WTC11 (cell line): ENCODE measurements around the gene FOXP1. TPM values are rescaled to one million over a fixed set of nuclear protein-coding genes. Genes with fewer than 3 reads are reported as not detected.
A peak's percentile ranks its signal among the peaks of the same experiment; 100 is the strongest.

Source experiments
- ATAC-seq: fragments of 200-7000 bp; cut with Tn5 transposase; 2 replicates; pipeline ENCODE4 v1.10.0; 2021; ENCODE audit warnings: mild to moderate bottlenecking, moderate library complexity
- CTCF ChIA-PET: fragments of 300-600 bp; sonication (Branson Sonifier 250); formaldehyde crosslinking; loops from one replicate; lab custom pipeline; 2021; ENCODE audit warnings: antibody characterized with exemption; lab: Charles Lee
- POLR2A ChIA-PET: fragments of 350-600 bp; sonication (Branson Sonifier 250); formaldehyde crosslinking; loops from one replicate; lab custom pipeline; 2021; ENCODE audit warnings: antibody characterized with exemption; lab: Charles Lee
- DNase-seq: peaks from one replicate; pipeline ENCODE4 v3.0.0; 2021; ENCODE audit warnings: low spot score
- H3K27ac Mint-ChIP-seq: 2 replicates; pipeline ENCODE4 v1.8.0; 2021; ENCODE audit warnings: mixed read lengths
- H3K27me3 Mint-ChIP-seq: 2 replicates; pipeline ENCODE4 v1.8.0; 2021; ENCODE audit warnings: low read depth, mild to moderate bottlenecking, moderate library complexity, mixed read lengths
- H3K36me3 Mint-ChIP-seq: 2 replicates; pipeline ENCODE4 v1.8.0; 2021; ENCODE audit warnings: mixed read lengths
- H3K4me1 Mint-ChIP-seq: 2 replicates; pipeline ENCODE4 v1.8.0; 2022; ENCODE audit warnings: mixed read lengths
- H3K4me3 Mint-ChIP-seq: 2 replicates; pipeline ENCODE4 v1.8.0; 2021; ENCODE audit warnings: mild to moderate bottlenecking, moderate library complexity, mixed read lengths
- H3K9me3 Mint-ChIP-seq: 2 replicates; pipeline ENCODE4 v1.8.0; 2021; ENCODE audit warnings: mixed read lengths
- ATF1 ChIP-seq: sonication (generic); formaldehyde crosslinking; IDR thresholded peaks from 2 replicates; pipeline ENCODE4 v1.8.1; 2023; ENCODE audit warnings: mild to moderate bottlenecking, moderate library complexity, missing genetic modification reagents
- CREM ChIP-seq: sonication (generic); formaldehyde crosslinking; IDR thresholded peaks from 2 replicates; pipeline ENCODE4 v1.8.1; 2022; ENCODE audit warnings: mild to moderate bottlenecking, missing genetic modification reagents, moderate library complexity
- EMX1 ChIP-seq: fragments of 250-450 bp; sonication (Bioruptor Pico); IDR thresholded peaks from 2 replicates; pipeline ENCODE4 v1.8.0; 2021; ENCODE audit warnings: mild to moderate bottlenecking
- FOXJ3 ChIP-seq: sonication (generic); formaldehyde crosslinking; IDR thresholded peaks from 2 replicates; pipeline ENCODE4 v1.9.0; 2021; ENCODE audit warnings: missing genetic modification reagents, mild to moderate bottlenecking, borderline replicate concordance
- IRF2 ChIP-seq: sonication (generic); formaldehyde crosslinking; IDR thresholded peaks from 2 replicates; pipeline ENCODE4 v1.8.0; 2022; ENCODE audit warnings: low read depth, missing genetic modification reagents, borderline replicate concordance
- JUN ChIP-seq: sonication (generic); formaldehyde crosslinking; IDR thresholded peaks from 2 replicates; pipeline ENCODE4 v1.8.0; 2023; ENCODE audit warnings: mild to moderate bottlenecking, missing genetic modification reagents
- SMAD3 ChIP-seq: sonication (generic); formaldehyde crosslinking; IDR thresholded peaks from 2 replicates; pipeline ENCODE4 v1.8.0; 2022; ENCODE audit warnings: missing genetic modification reagents, mild to moderate bottlenecking, borderline replicate concordance
- TEAD1 ChIP-seq: sonication (generic); formaldehyde crosslinking; IDR thresholded peaks from 2 replicates; pipeline ENCODE4 v1.8.0; 2022; ENCODE audit warnings: mild to moderate bottlenecking, missing genetic modification reagents
- ZNF219 ChIP-seq: sonication (generic); formaldehyde crosslinking; IDR thresholded peaks from 2 replicates; pipeline ENCODE4 v1.8.0; 2023; ENCODE audit warnings: missing genetic modification reagents, mild to moderate bottlenecking, borderline replicate concordance
- ZNF263 ChIP-seq: sonication (generic); formaldehyde crosslinking; IDR thresholded peaks from 2 replicates; pipeline ENCODE4 v1.8.1; 2022; ENCODE audit warnings: low read depth, mild to moderate bottlenecking, moderate library complexity, missing genetic modification reagents
- ZNF317 ChIP-seq: sonication (generic); formaldehyde crosslinking; IDR thresholded peaks from 2 replicates; pipeline ENCODE4 v1.8.1; 2023; ENCODE audit warnings: low read depth, mild to moderate bottlenecking, moderate library complexity, missing genetic modification reagents, borderline replicate concordance
- ZNF416 ChIP-seq: fragments of 250-450 bp; sonication (Bioruptor Pico); IDR thresholded peaks from 2 replicates; pipeline ENCODE4 v1.9.0; 2021; ENCODE audit warnings: mild to moderate bottlenecking, inconsistent platforms
- total RNA-seq: library from RNA; stranded (reverse); gene quantifications from 3 replicates; pipeline ENCODE4 v1.2.3, GENCODE V29; 2021
- TF ChIP-seq, protein P1 (sequence below): sonication (generic); formaldehyde crosslinking; IDR thresholded peaks from 2 replicates; pipeline ENCODE4 v1.8.1; 2023; ENCODE audit warnings: mild to moderate bottlenecking, missing genetic modification reagents, moderate library complexity
- TF ChIP-seq, protein P2 (sequence below): sonication (generic); formaldehyde crosslinking; IDR thresholded peaks from 2 replicates; pipeline ENCODE4 v1.8.1; 2022; ENCODE audit warnings: mild to moderate bottlenecking, missing genetic modification reagents, moderate library complexity, borderline replicate concordance
- TF ChIP-seq, protein P3 (sequence below): sonication (generic); formaldehyde crosslinking; IDR thresholded peaks from 2 replicates; pipeline ENCODE4 v1.8.0; 2023; ENCODE audit warnings: missing genetic modification reagents, mild to moderate bottlenecking, borderline replicate concordance
- TF ChIP-seq, protein P4 (sequence below): sonication (generic); formaldehyde crosslinking; IDR thresholded peaks from 2 replicates; pipeline ENCODE4 v1.8.0; 2022; ENCODE audit warnings: mild to moderate bottlenecking, missing genetic modification reagents
- TF ChIP-seq, protein P5 (sequence below): sonication (generic); formaldehyde crosslinking; IDR thresholded peaks from 2 replicates; pipeline ENCODE4 v1.8.0; 2022; ENCODE audit warnings: missing genetic modification reagents
- TF ChIP-seq, protein P6 (sequence below): sonication (generic); formaldehyde crosslinking; IDR thresholded peaks from 2 replicates; pipeline ENCODE4 v1.8.0; 2023; ENCODE audit warnings: missing genetic modification reagents

The FOXP1 gene
- total RNA-seq, 1 experiment from 2014 or later = 25.8 TPM

DNA sequence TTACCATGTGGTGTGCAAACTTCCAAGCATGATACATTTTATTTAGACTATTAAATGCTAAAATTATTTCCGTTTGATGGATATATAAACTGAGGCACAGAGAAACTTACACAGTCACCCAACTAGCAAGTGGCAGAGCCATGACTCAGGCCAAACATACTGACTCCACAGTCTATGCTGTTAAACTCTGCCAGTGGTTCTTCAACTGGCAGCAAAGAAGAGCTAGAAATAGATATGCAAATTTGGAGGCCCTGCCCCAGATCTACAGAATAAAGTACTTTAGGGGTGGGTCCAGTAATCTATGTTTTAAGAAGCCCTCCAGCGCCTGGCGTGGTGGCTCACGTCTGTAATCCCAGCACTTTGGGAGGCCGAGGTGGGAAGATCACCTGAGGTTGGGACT is 400.0 kb downstream of the FOXP1 start:
- H3K4me1 Mint-ChIP-seq = peaks cover 17% of the 10 kb centered on the region
- ATAC-seq = no peak
- no peak overlapping the region for H3K4me3 Mint-ChIP-seq
- H3K27me3 Mint-ChIP-seq = no peaks in the 10 kb centered on the region; the same call in 1 of the 2 replicates
- ChIA-PET CTCF (no interaction called here), POLR2A (no interaction called here)
- TF ChIP-seq CREM (CRISPR knock-in tag) = no peak
- TF ChIP-seq, protein P1, sequence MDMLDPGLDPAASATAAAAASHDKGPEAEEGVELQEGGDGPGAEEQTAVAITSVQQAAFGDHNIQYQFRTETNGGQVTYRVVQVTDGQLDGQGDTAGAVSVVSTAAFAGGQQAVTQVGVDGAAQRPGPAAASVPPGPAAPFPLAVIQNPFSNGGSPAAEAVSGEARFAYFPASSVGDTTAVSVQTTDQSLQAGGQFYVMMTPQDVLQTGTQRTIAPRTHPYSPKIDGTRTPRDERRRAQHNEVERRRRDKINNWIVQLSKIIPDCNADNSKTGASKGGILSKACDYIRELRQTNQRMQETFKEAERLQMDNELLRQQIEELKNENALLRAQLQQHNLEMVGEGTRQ (CRISPR knock-in tag) = no peak
- no peak for TF ChIP-seq SMAD3 (CRISPR knock-in tag)
- DNase-seq = no peak
- H3K36me3 Mint-ChIP-seq = no peaks in the 10 kb centered on the region
- H3K9me3 Mint-ChIP-seq = no peaks in the 10 kb centered on the region
- no peak overlapping the region for H3K27ac Mint-ChIP-seq

DNA sequence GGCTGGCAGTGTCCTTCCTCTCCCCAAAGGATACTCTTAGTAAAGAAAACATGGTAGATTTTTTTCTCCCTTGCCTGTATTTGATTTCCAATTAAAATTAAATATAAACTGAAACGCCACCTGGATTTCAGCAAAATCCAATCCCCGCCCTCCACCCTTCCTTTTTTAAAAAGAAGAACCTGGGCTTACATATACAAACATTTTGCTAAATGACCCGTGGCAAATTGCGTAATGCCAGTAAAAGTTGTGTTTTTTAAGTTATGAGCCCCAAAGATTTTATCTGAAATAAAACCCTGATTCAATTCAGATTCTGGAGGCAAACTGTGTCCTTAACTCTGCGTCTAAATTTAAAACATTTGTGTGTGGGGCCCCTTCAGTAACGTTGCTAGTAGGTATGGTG is 403.0 kb downstream of the FOXP1 start:
- H3K27me3 Mint-ChIP-seq = no peaks in the 10 kb centered on the region; the same call in 1 of the 2 replicates
- no peaks in the 10 kb centered on the region for H3K36me3 Mint-ChIP-seq
- no peaks in the 10 kb centered on the region for H3K9me3 Mint-ChIP-seq
- ATAC-seq = no peak
- no peak for TF ChIP-seq FOXJ3
- TF ChIP-seq ZNF416 (CRISPR knock-in tag) = no peak
- no peak for TF ChIP-seq ZNF263 (CRISPR knock-in tag)
- TF ChIP-seq JUN (CRISPR knock-in tag) = no peak
- TF ChIP-seq TEAD1 (CRISPR knock-in tag) = no peak
- no peak for TF ChIP-seq IRF2 (CRISPR knock-in tag)
- TF ChIP-seq ZNF317 = no peak
- TF ChIP-seq, protein P2, sequence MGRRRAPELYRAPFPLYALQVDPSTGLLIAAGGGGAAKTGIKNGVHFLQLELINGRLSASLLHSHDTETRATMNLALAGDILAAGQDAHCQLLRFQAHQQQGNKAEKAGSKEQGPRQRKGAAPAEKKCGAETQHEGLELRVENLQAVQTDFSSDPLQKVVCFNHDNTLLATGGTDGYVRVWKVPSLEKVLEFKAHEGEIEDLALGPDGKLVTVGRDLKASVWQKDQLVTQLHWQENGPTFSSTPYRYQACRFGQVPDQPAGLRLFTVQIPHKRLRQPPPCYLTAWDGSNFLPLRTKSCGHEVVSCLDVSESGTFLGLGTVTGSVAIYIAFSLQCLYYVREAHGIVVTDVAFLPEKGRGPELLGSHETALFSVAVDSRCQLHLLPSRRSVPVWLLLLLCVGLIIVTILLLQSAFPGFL (CRISPR knock-in tag) = no peak
- TF ChIP-seq, all 79 proteins: peak for 0
- ChIA-PET POLR2A (no interaction called here), CTCF (no interaction called here)
- H3K4me1 Mint-ChIP-seq = peaks cover 25% of the 10 kb centered on the region
- H3K4me3 Mint-ChIP-seq = no peak overlapping the region
- no peak for DNase-seq
- no peak overlapping the region for H3K27ac Mint-ChIP-seq

DNA sequence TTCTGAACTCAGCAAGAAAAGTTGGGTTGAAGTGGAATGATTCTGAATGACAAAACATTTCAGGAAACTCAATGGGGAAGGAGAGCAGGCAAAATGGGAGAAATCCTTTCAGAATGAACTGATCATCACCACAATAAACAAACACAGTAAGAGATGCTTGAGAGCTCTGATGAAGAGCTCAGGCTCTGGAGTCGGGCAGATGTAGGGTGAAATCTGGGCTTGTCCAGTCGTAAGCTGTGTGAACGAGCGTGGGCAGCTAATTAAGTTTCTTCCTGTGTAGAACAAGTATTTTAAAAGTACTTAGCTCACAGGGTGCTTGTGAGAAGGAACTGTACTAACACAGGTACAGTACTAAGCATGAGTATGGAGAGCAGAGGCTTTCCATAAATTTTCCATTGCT is 406.2 kb downstream of the FOXP1 start:
- DNase-seq = no peak
- Mint-ChIP-seq H3K4me1 (peaks cover 30% of the 10 kb centered on the region), H3K27me3 (no peaks in the 10 kb centered on the region; the same call in 1 of the 2 replicates), H3K9me3 (no peaks in the 10 kb centered on the region), H3K4me3 (no peak overlapping the region), H3K27ac (peak overlapping the region; percentile 76), H3K36me3 (no peaks in the 10 kb centered on the region)
- CTCF ChIA-PET = interaction anchor here (0.5 to 0.9 kb wide), 2 partner anchors 56 to 67 kb away, joined by 3 to 5 read pairs; no protein-coding TSS in a partner anchor
- peak; percentile 61 for ATAC-seq
- POLR2A ChIA-PET = no interaction called here
- TF ChIP-seq ZNF416 (CRISPR knock-in tag) (no peak), ATF1 (CRISPR knock-in tag) (no peak), ZNF219 (no peak), EMX1 (CRISPR knock-in tag) (no peak)
- TF ChIP-seq, protein P3, sequence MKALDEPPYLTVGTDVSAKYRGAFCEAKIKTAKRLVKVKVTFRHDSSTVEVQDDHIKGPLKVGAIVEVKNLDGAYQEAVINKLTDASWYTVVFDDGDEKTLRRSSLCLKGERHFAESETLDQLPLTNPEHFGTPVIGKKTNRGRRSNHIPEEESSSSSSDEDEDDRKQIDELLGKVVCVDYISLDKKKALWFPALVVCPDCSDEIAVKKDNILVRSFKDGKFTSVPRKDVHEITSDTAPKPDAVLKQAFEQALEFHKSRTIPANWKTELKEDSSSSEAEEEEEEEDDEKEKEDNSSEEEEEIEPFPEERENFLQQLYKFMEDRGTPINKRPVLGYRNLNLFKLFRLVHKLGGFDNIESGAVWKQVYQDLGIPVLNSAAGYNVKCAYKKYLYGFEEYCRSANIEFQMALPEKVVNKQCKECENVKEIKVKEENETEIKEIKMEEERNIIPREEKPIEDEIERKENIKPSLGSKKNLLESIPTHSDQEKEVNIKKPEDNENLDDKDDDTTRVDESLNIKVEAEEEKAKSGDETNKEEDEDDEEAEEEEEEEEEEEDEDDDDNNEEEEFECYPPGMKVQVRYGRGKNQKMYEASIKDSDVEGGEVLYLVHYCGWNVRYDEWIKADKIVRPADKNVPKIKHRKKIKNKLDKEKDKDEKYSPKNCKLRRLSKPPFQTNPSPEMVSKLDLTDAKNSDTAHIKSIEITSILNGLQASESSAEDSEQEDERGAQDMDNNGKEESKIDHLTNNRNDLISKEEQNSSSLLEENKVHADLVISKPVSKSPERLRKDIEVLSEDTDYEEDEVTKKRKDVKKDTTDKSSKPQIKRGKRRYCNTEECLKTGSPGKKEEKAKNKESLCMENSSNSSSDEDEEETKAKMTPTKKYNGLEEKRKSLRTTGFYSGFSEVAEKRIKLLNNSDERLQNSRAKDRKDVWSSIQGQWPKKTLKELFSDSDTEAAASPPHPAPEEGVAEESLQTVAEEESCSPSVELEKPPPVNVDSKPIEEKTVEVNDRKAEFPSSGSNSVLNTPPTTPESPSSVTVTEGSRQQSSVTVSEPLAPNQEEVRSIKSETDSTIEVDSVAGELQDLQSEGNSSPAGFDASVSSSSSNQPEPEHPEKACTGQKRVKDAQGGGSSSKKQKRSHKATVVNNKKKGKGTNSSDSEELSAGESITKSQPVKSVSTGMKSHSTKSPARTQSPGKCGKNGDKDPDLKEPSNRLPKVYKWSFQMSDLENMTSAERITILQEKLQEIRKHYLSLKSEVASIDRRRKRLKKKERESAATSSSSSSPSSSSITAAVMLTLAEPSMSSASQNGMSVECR (CRISPR knock-in tag) = no peak
- TF ChIP-seq, protein P4, sequence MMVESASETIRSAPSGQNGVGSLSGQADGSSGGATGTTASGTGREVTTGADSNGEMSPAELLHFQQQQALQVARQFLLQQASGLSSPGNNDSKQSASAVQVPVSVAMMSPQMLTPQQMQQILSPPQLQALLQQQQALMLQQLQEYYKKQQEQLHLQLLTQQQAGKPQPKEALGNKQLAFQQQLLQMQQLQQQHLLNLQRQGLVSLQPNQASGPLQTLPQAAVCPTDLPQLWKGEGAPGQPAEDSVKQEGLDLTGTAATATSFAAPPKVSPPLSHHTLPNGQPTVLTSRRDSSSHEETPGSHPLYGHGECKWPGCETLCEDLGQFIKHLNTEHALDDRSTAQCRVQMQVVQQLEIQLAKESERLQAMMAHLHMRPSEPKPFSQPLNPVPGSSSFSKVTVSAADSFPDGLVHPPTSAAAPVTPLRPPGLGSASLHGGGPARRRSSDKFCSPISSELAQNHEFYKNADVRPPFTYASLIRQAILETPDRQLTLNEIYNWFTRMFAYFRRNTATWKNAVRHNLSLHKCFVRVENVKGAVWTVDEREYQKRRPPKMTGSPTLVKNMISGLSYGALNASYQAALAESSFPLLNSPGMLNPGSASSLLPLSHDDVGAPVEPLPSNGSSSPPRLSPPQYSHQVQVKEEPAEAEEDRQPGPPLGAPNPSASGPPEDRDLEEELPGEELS (CRISPR knock-in tag) = no peak
- TF ChIP-seq, protein P5, sequence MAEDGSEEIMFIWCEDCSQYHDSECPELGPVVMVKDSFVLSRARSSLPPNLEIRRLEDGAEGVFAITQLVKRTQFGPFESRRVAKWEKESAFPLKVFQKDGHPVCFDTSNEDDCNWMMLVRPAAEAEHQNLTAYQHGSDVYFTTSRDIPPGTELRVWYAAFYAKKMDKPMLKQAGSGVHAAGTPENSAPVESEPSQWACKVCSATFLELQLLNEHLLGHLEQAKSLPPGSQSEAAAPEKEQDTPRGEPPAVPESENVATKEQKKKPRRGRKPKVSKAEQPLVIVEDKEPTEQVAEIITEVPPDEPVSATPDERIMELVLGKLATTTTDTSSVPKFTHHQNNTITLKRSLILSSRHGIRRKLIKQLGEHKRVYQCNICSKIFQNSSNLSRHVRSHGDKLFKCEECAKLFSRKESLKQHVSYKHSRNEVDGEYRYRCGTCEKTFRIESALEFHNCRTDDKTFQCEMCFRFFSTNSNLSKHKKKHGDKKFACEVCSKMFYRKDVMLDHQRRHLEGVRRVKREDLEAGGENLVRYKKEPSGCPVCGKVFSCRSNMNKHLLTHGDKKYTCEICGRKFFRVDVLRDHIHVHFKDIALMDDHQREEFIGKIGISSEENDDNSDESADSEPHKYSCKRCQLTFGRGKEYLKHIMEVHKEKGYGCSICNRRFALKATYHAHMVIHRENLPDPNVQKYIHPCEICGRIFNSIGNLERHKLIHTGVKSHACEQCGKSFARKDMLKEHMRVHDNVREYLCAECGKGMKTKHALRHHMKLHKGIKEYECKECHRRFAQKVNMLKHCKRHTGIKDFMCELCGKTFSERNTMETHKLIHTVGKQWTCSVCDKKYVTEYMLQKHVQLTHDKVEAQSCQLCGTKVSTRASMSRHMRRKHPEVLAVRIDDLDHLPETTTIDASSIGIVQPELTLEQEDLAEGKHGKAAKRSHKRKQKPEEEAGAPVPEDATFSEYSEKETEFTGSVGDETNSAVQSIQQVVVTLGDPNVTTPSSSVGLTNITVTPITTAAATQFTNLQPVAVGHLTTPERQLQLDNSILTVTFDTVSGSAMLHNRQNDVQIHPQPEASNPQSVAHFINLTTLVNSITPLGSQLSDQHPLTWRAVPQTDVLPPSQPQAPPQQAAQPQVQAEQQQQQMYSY (CRISPR knock-in tag) = no peak
- TF ChIP-seq, protein P6, sequence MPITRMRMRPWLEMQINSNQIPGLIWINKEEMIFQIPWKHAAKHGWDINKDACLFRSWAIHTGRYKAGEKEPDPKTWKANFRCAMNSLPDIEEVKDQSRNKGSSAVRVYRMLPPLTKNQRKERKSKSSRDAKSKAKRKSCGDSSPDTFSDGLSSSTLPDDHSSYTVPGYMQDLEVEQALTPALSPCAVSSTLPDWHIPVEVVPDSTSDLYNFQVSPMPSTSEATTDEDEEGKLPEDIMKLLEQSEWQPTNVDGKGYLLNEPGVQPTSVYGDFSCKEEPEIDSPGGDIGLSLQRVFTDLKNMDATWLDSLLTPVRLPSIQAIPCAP = no peak
